Naive thymus-derived CD8-positive, alpha-beta T cell (primary cell): Measurements from ENCODE around the gene BSPRY. TPM values are rescaled to one million over a fixed set of nuclear protein-coding genes. Genes with fewer than 3 reads are reported as not detected.
"Not testable (repeated sequence)": the region's sequence is repeated elsewhere in the genome, so short reads cannot be mapped to it uniquely, and the experiment has no call there.

ENCODE experiments used
- ATAC-seq, 2 donors: fragments of 150-1000 bp; cut with Tn5 transposase in 1 of 2; sonication (Bioruptor Pico), chemical (Tn5 transposase) in 1 of 2; 1 replicate in 1 of 2; 2 replicates in 1 of 2; pipeline ENCODE4 v1.10.0; 2021; ENCODE audit warnings: mild to moderate bottlenecking in 2 of 2, moderate library complexity in 2 of 2
- POLR2A ChIA-PET: fragments of 350-600 bp; sonication (Branson Sonifier 250); formaldehyde crosslinking; loops from one replicate; lab custom pipeline; 2021; ENCODE audit warnings: antibody characterized with exemption; lab: Charles Lee
- DNase-seq, 10 donors: peaks; one replicate each; pipeline versions ENCODE4 v3.0.0 to v3.0.0-alpha.2; 2020 to 2022
- H3K27ac Mint-ChIP-seq, 10 donors: one replicate each; pipeline ENCODE4 v1.8.0; 2020 to 2022; ENCODE audit warnings: mild to moderate bottlenecking in 10 of 10, mixed read lengths in 10 of 10, moderate library complexity in 4 of 10, inconsistent platforms in 1 of 10
- H3K27me3 Mint-ChIP-seq, 5 donors: one replicate each; pipeline ENCODE4 v1.8.0; 2021 to 2022; ENCODE audit warnings: mixed read lengths in 5 of 5
- H3K36me3 Mint-ChIP-seq, 3 donors: one replicate each; pipeline ENCODE4 v1.8.0; 2020 to 2022; ENCODE audit warnings: mixed read lengths in 3 of 3, mild to moderate bottlenecking in 2 of 3, inconsistent platforms in 1 of 3
- H3K4me1 Mint-ChIP-seq, 4 donors: one replicate each; pipeline ENCODE4 v1.8.0; 2021 to 2022; ENCODE audit warnings: mixed read lengths in 4 of 4
- H3K4me3 Mint-ChIP-seq, 10 donors: one replicate each; pipeline ENCODE4 v1.8.0; 2020 to 2022; ENCODE audit warnings: mild to moderate bottlenecking in 10 of 10, mixed read lengths in 10 of 10, moderate library complexity in 6 of 10, inconsistent platforms in 1 of 10
- H3K9me3 Mint-ChIP-seq, 9 donors: one replicate each; pipeline ENCODE4 v1.8.0; 2020 to 2022; ENCODE audit warnings: mixed read lengths in 9 of 9, mild to moderate bottlenecking in 3 of 9, inconsistent platforms in 1 of 9, moderate library complexity in 1 of 9
- polyA plus RNA-seq, 3 donors: library from polyadenylated mRNA; unstranded; fragments of 300-500 nt; fragmentation: Illumina TruSeq; gene quantifications; one replicate each; pipeline ENCODE4 v1.2.3, GENCODE V29; 2021
- total RNA-seq, 8 experiments: library from RNA in 2 of 8; stranded (reverse) in 2 of 8; gene quantifications; one replicate each; pipeline ENCODE4 v1.2.3 and lab custom pipeline; 2021 to 2026

The BSPRY gene
- total and polyA plus RNA-seq, 5 experiments from 2014 or later, result 0.36 to 1.3 (median 0.86) TPM; not detected in 1

- no peaks in the 10 kb centered on the region for H3K27me3 Mint-ChIP-seq
- no peaks in the 10 kb centered on the region for H3K9me3 Mint-ChIP-seq
- H3K27ac Mint-ChIP-seq, result no peak overlapping the region
- H3K4me3 Mint-ChIP-seq, result no peak overlapping the region
- H3K36me3 Mint-ChIP-seq, result peaks cover 0 to 58% (median 21%) of the 10 kb centered on the region in 3 donors
- POLR2A ChIA-PET, result interaction anchor here (0.5 kb wide), 1 partner anchor 14 kb away, joined by 4 read pairs; no protein-coding TSS in a partner anchor
- no peaks in the 10 kb centered on the region for H3K4me1 Mint-ChIP-seq
- DNase-seq (no peak), ATAC-seq (no peak)
Measured at GRCh38 chr9:113389451-113389850, 40.1 kb downstream of the BSPRY start.

DNA sequence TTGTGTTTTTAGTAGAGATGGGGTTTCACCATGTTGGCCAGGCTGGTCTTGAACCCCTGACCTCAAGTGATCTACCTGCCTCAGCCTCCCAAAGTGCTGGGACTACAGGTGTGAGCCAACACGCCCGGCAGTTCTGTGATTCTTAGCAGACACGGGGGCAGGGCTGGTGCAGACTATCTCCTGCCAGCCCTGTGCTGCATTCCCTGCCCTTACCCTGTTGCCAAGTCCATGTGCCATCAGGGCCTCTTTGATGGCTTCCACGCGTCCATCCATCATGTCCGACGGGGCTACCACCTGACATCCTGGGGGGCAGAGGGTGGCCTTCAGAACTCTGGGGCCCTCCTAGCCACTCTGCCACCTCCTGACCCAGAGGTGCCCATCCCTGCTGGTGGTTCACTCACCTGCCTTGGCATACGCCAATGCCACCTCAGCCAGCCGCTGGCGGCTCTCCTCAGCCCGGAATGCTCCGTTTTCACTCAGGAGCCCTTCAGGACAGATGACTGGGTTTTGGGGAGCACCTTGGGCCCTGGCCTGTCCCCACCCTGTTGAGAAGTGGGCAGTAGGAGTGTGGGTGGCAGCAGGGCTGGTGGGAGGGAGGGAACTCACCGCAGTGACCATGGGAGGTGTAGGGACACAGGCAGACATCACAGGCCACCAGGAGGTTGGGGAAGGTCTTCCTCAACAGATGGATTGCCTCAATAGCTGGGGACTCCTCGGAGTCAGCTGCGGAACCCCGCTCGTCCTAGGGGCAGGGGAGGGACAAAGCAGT, 41.0 kb downstream of the BSPRY start:
- H3K4me1 Mint-ChIP-seq, result peaks cover 0 to 2% (median under 1%) of the 10 kb centered on the region in 4 donors
- H3K27me3 Mint-ChIP-seq, result no peaks in the 10 kb centered on the region
- POLR2A ChIA-PET, result no interaction called here
- H3K27ac Mint-ChIP-seq, result peak overlapping the region in 1 of 10 donors; percentile 33
- no peak overlapping the region for H3K4me3 Mint-ChIP-seq
- ATAC-seq, result no peak
- DNase-seq, result no peak
- no peaks in the 10 kb centered on the region for H3K9me3 Mint-ChIP-seq
- peaks cover 0 to 62% (median 21%) of the 10 kb centered on the region in 3 donors for H3K36me3 Mint-ChIP-seq

GRCh38 chr9:113391917-113392316, 42.6 kb downstream of the BSPRY start:
- no peak for DNase-seq
- peaks cover 0 to 72% (median 21%) of the 10 kb centered on the region in 3 donors for H3K36me3 Mint-ChIP-seq

DNA sequence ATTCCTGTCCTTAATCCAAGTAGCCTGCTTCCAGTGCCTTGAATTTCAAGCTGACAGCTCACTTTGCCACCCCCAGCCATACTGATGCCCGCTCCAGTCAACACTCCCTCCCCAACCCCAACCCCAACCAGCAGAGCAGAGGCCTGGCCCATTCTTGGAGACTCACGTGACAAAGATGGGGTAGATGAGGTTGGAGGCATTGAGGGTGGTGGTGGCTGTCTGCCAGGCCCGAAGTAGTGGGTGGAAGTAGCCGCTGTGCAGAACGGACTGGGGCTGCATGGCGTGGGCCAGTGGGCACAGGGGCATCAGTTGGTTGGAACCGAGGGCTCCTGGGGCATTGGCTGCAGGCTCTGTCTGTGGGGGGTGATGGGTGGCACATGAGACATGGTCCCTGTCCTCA, 43.9 kb downstream of the BSPRY start:
- POLR2A ChIA-PET, result no interaction called here

More at GRCh38 chr9:113391917-113392316, 42.6 kb downstream of the BSPRY start:
- Mint-ChIP-seq H3K27me3 (no peaks in the 10 kb centered on the region), H3K4me1 (peaks cover 3 to 12% (median 9%) of the 10 kb centered on the region in 4 donors), H3K4me3 (peak overlapping the region in 1 of 10 donors; percentile 15), H3K9me3 (no peaks in the 10 kb centered on the region), H3K27ac (peak overlapping the region in 1 of 10 donors; percentile 38)
- no peak for ATAC-seq
- POLR2A ChIA-PET, result no interaction called here

GRCh38 chr9:113395000-113395861, 45.9 kb downstream of the BSPRY start:
- POLR2A ChIA-PET, result no interaction called here
- ATAC-seq (no peak), DNase-seq (no peak)
- Mint-ChIP-seq H3K9me3 (no peaks in the 10 kb centered on the region), H3K4me3 (no peak overlapping the region), H3K27ac (peak overlapping the region in 1 of 10 donors; percentile 38), H3K4me1 (peaks cover 12 to 28% (median 22%) of the 10 kb centered on the region in 4 donors), H3K27me3 (no peaks in the 10 kb centered on the region), H3K36me3 (peaks cover 0 to 46% (median 5%) of the 10 kb centered on the region in 3 donors)

More for the DNA sequence above, 43.9 kb downstream of the BSPRY start:
- H3K36me3 Mint-ChIP-seq, result peaks cover 0 to 60% (median 9%) of the 10 kb centered on the region in 3 donors
- H3K27me3 Mint-ChIP-seq, result no peaks in the 10 kb centered on the region
- H3K27ac Mint-ChIP-seq, result no peak overlapping the region
- H3K4me3 Mint-ChIP-seq, result no peak overlapping the region
- H3K4me1 Mint-ChIP-seq, result peaks cover 7 to 12% (median 9%) of the 10 kb centered on the region in 4 donors
- no peaks in the 10 kb centered on the region for H3K9me3 Mint-ChIP-seq
- ATAC-seq, result no peak
- no peak for DNase-seq

- DNase-seq, result no peak
- H3K4me3 Mint-ChIP-seq, result no peak overlapping the region
- H3K27me3 Mint-ChIP-seq, result no peaks in the 10 kb centered on the region
- no peaks in the 10 kb centered on the region for H3K9me3 Mint-ChIP-seq
- H3K27ac Mint-ChIP-seq, result peak overlapping the region in 1 of 10 donors; percentile 28
- POLR2A ChIA-PET, result no interaction called here
- no peak for ATAC-seq
- H3K4me1 Mint-ChIP-seq, result peaks cover 16 to 40% (median 33%) of the 10 kb centered on the region in 4 donors
- H3K36me3 Mint-ChIP-seq, result peaks cover 0 to 29% (median 0%) of the 10 kb centered on the region in 3 donors
Measured at GRCh38 chr9:113397203-113397631, 47.9 kb downstream of the BSPRY start.

DNA sequence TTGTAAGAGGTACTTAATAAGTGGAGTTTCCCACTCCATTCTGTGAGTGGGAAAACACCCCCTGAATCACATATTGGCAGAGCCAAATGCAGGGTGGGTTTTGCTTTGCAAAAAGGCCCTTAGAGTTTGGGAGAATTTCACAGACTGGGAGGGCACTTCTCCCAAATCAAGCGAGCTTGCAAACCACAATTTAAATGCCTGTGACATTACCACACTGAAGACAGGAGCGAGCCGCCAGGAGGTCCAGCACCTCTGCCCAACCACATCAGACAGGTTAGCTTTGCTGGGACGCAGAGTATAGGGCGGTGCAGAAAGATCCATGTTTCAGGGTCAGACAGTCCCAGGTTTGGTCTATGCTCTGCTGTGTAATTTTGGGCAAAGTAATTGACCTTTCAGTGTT, 49.5 kb downstream of the BSPRY start:
- ATAC-seq, result no peak
- Mint-ChIP-seq H3K36me3 (peaks cover 0 to 15% (median 0%) of the 10 kb centered on the region in 3 donors), H3K4me3 (peak overlapping the region in 7 of 10 donors; percentile 25 to 98 (median 68))

DNA sequence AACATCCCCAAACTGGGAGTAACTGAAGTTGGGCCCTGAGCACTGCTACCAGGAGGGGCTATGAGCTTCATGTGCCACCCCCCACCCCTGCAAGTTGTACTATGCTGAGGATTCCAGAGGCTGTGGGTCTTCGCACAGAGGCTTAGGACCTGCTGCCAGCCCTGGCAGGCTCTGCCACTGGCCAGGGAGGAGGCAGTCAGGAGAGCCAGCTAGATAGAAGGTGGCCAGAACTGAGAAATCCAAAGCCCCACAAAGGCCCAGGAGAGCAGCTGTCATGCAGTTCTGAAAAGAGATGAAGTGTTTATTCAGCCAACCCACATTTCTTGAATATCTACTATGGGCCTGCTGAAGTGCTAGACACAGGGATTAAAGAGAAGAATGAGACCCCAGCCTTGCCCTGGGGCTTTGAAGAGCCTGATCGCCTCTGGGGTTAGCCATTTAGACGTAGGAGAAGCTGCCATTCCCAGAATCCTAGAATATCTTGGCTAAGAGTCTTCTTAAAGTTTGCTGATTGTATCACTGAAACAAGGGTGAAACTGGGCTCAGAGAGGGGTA, 50.4 kb downstream of the BSPRY start:
- Mint-ChIP-seq H3K27ac (peak overlapping the region in 4 of 10 donors; percentile 15 to 74 (median 67)), H3K4me1 (peaks cover 16 to 40% (median 37%) of the 10 kb centered on the region in 4 donors), H3K27me3 (no peaks in the 10 kb centered on the region), H3K4me3 (peak overlapping the region; percentile 68 to 98 (median 82)), H3K36me3 (peaks cover 0 to 16% (median 0%) of the 10 kb centered on the region in 3 donors), H3K9me3 (no peaks in the 10 kb centered on the region)
- DNase-seq, result no peak
- POLR2A ChIA-PET, result interaction anchor here (4.6 kb wide), 1 partner anchor 11 kb away, joined by 62 read pairs; the partner anchor contains the start of genes C9orf43 and POLE3
- ATAC-seq, result no peak

More for the DNA sequence above, 49.5 kb downstream of the BSPRY start:
- H3K4me1 Mint-ChIP-seq, result peaks cover 16 to 40% (median 35%) of the 10 kb centered on the region in 4 donors
- no peaks in the 10 kb centered on the region for H3K27me3 Mint-ChIP-seq
- DNase-seq, result no peak
- no peak overlapping the region for H3K27ac Mint-ChIP-seq
- POLR2A ChIA-PET, result interaction anchor here (4.6 kb wide), 1 partner anchor 12 kb away, joined by 62 read pairs; the partner anchor contains the start of genes C9orf43 and POLE3
- H3K9me3 Mint-ChIP-seq, result no peaks in the 10 kb centered on the region

- H3K9me3 Mint-ChIP-seq, result no peaks in the 10 kb centered on the region
- H3K4me3 Mint-ChIP-seq, result peak within 1 kb of the TSS; percentile 91 to 99 (median 98)
- peak; percentile 96 to 98 for ATAC-seq
- POLR2A ChIA-PET, result interaction anchor here (1.0 to 4.6 kb wide), 9 partner anchors 9 to 179 kb away, joined by 3 to 62 read pairs (median 4); partner anchors contain the start of genes C9orf43, HDHD3, POLE3 and WDR31
- H3K27me3 Mint-ChIP-seq, result no peaks in the 10 kb centered on the region
- H3K36me3 Mint-ChIP-seq, result peaks cover 0 to 9% (median 0%) of the 10 kb centered on the region in 3 donors
- DNase-seq, result peak; percentile 95 to 100 (median 100)
- peak within 1 kb of the TSS; percentile 61 to 96 (median 88) for H3K27ac Mint-ChIP-seq
- peaks cover 12 to 42% (median 34%) of the 10 kb centered on the region in 4 donors for H3K4me1 Mint-ChIP-seq
Measured at GRCh38 chr9:113401027-113401792, 51.9 kb downstream of the BSPRY start, which contains the start of gene ALAD. TSS of gene ALAD (minus strand) at chr9:113401284. CDS start at chr9:113393559, 7,725 bp downstream.

DNA sequence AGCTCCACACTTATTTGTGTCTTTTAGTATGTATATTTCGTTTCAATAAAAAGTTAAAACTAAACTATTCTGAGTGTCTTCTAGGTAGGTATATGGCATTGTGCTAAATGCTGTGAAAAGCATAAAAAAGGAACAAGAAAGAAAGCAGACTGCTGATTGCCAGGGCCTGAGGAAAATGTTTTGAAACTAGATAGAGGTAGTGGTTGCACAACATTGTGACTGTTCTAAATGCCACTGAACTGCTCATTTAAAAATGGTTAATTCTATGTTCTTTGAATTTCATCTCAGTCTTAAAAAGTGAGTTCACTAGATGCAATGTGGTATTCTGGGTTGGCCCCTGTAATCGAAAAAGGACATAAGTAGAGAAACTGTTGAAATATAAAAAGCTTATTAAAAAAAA, 54.3 kb downstream of the BSPRY start:
- Mint-ChIP-seq H3K4me1 (peaks cover 17 to 54% (median 44%) of the 10 kb centered on the region in 4 donors), H3K27ac (peak overlapping the region in 4 of 10 donors; percentile 43 to 66 (median 54)), H3K9me3 (no peaks in the 10 kb centered on the region), H3K36me3 (peaks cover 0 to 22% (median 2%) of the 10 kb centered on the region in 3 donors), H3K27me3 (no peaks in the 10 kb centered on the region), H3K4me3 (peak overlapping the region in 1 of 10 donors; percentile 24)
- DNase-seq, result no peak
- POLR2A ChIA-PET, result interaction anchor here (0.8 to 1.7 kb wide), 2 partner anchors 27 to 178 kb away, joined by 4 read pairs; partner anchors contain the start of gene HDHD3
- ATAC-seq, result no peak

DNA sequence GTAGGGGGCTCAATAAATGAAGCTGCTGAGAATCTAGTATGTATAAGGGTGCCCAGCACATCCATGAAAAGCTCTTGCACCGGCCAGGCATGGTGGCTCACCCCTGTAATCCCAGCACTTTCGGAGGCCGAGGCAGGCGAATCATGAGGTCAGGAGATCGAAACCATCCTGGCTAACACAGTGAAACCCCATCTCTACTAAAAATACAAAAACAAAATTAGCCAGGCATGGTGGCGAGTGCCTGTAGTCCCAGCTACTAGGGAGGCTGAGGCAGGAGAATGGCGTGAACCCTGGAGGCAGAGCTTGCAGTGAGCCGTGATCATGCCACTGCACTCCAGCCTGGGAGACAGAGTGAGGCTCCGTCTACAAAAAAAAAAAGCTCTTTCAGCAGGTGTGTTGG, 57.0 kb downstream of the BSPRY start:
- H3K27me3 Mint-ChIP-seq, ATAC-seq, DNase-seq, H3K9me3 Mint-ChIP-seq, H3K4me3 Mint-ChIP-seq: not testable (repeated sequence)
- H3K27ac Mint-ChIP-seq, result peak overlapping the region; percentile 51 to 95 (median 83)
- POLR2A ChIA-PET, result interaction anchor here (0.6 to 1.2 kb wide), 3 partner anchors 30 to 132 kb away, joined by 4 to 5 read pairs (median 4); partner anchors contain the start of genes CDC26 and HDHD3
- peaks cover 24 to 56% (median 41%) of the 10 kb centered on the region in 4 donors for H3K4me1 Mint-ChIP-seq
- H3K36me3 Mint-ChIP-seq, result peaks cover 0 to 32% (median 4%) of the 10 kb centered on the region in 3 donors
